Measurements from ENCODE around the gene REL. TPM values are rescaled to one million over a fixed set of nuclear protein-coding genes. Genes with fewer than 3 reads are reported as not detected.

Gene REL
- total RNA-seq, 2 donors from 2014 or later = 11.7 to 15.9 TPM

DNA sequence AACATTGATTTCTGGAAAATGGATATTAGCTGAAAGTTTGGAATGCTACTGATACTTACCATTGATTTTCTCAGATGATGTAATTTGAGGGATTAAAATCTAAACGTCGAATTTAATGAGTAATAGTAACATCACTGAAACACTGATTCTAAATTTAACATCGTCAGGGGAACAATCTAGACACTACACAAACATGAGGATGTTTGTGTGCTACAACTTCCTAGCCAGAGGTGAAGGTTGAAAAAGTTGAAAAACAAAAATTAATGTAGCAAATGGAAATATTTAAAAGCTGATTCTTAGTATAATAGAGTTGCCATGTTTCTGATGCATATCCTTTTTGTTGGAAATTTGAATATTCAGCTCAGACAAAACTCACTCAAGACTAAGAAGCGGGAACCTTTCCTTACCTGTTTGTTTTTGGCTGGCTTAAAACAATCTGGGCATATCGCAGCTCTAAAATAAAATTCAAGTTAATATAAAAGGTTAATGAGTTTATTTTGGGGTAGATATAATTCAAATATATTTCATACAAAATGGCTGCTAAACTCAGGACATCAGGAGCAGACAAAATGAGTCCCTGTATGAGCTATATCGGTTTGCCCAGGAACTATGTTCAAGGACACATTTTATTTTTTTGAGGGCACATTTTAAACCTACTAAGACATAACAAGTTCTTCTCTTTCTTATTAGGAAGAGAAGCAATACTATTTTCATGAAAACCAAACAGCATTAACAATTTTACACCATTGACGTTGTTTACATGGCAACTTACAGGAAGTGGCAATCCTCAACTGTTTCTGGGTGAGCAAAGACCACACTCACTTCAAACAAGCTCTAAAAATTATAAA is 83.5 kb downstream of the REL start:
- Mint-ChIP-seq H3K36me3 (ENCODE audit: low read depth) (no peaks in the 10 kb centered on the region), H3K4me3 (no peak overlapping the region), H3K27me3 (ENCODE audit: insufficient read depth) (no peaks in the 10 kb centered on the region), H3K27ac (no peak overlapping the region), H3K9me3 (no peaks in the 10 kb centered on the region), H3K4me1 (peaks cover 14% of the 10 kb centered on the region)
- Histone ChIP-seq H3K27me3 (ENCODE audit: control insufficient read depth, insufficient read depth, low read length, poor library complexity, severe bottlenecking) (no peaks in the 10 kb centered on the region), H3K36me3 (ENCODE audit: control insufficient read depth, insufficient read depth, low read length) (no peaks in the 10 kb centered on the region), H3K4me1 (ENCODE audit: control insufficient read depth, insufficient read depth, low read length) (peaks cover 4% of the 10 kb centered on the region), H3K9ac (ENCODE audit: extremely low read depth, low read length, poor library complexity, severe bottlenecking) (no peak overlapping the region), H3K4me3 (ENCODE audit: low read length) (no peak overlapping the region), H3K27ac (ENCODE audit: low read depth, low read length) (no peak overlapping the region), H3K9me3 (ENCODE audit: control insufficient read depth, low read length) (no peaks in the 10 kb centered on the region)
- 90 to 92% methylated on average over 4 to 6 of the region's 7 CpGs for WGBS, 2 experiments (ENCODE audit: insufficient coverage in 1 of 2, insufficient read length in 1 of 2)
- TF ChIP-seq, protein P1, sequence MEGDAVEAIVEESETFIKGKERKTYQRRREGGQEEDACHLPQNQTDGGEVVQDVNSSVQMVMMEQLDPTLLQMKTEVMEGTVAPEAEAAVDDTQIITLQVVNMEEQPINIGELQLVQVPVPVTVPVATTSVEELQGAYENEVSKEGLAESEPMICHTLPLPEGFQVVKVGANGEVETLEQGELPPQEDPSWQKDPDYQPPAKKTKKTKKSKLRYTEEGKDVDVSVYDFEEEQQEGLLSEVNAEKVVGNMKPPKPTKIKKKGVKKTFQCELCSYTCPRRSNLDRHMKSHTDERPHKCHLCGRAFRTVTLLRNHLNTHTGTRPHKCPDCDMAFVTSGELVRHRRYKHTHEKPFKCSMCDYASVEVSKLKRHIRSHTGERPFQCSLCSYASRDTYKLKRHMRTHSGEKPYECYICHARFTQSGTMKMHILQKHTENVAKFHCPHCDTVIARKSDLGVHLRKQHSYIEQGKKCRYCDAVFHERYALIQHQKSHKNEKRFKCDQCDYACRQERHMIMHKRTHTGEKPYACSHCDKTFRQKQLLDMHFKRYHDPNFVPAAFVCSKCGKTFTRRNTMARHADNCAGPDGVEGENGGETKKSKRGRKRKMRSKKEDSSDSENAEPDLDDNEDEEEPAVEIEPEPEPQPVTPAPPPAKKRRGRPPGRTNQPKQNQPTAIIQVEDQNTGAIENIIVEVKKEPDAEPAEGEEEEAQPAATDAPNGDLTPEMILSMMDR (conservative IDR thresholded peaks at IDR 0.05) = no peak
- DNase-seq = no peak

DNA sequence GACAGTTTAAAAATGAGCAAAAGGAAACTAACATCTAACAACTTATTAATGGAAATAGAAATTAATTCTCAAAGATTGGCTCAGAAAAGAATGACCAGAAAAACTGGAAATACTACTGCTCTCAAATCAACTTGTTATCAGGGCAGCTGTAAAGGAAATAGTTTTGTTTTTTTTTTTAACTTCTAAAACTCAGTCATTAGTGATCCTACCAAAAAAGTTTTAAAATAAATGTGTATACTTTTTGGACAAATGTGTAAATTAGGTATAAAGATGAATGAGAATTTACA is 84.1 kb downstream of the REL start:
- Histone ChIP-seq H3K9ac (ENCODE audit: extremely low read depth, low read length, poor library complexity, severe bottlenecking) (no peak overlapping the region), H3K4me3 (ENCODE audit: low read length) (no peak overlapping the region), H3K9me3 (ENCODE audit: control insufficient read depth, low read length) (no peaks in the 10 kb centered on the region), H3K36me3 (ENCODE audit: control insufficient read depth, insufficient read depth, low read length) (no peaks in the 10 kb centered on the region), H3K27me3 (ENCODE audit: control insufficient read depth, insufficient read depth, low read length, poor library complexity, severe bottlenecking) (no peaks in the 10 kb centered on the region), H3K27ac (ENCODE audit: low read depth, low read length) (no peak overlapping the region), H3K4me1 (ENCODE audit: control insufficient read depth, insufficient read depth, low read length) (peaks cover 4% of the 10 kb centered on the region)
- no peak for DNase-seq
- Mint-ChIP-seq H3K4me3 (no peak overlapping the region), H3K36me3 (ENCODE audit: low read depth) (no peaks in the 10 kb centered on the region), H3K9me3 (no peaks in the 10 kb centered on the region), H3K27ac (no peak overlapping the region), H3K27me3 (ENCODE audit: insufficient read depth) (no peaks in the 10 kb centered on the region), H3K4me1 (peaks cover 14% of the 10 kb centered on the region)
- TF ChIP-seq, protein P1 (conservative IDR thresholded peaks at IDR 0.05) = no peak

DNA sequence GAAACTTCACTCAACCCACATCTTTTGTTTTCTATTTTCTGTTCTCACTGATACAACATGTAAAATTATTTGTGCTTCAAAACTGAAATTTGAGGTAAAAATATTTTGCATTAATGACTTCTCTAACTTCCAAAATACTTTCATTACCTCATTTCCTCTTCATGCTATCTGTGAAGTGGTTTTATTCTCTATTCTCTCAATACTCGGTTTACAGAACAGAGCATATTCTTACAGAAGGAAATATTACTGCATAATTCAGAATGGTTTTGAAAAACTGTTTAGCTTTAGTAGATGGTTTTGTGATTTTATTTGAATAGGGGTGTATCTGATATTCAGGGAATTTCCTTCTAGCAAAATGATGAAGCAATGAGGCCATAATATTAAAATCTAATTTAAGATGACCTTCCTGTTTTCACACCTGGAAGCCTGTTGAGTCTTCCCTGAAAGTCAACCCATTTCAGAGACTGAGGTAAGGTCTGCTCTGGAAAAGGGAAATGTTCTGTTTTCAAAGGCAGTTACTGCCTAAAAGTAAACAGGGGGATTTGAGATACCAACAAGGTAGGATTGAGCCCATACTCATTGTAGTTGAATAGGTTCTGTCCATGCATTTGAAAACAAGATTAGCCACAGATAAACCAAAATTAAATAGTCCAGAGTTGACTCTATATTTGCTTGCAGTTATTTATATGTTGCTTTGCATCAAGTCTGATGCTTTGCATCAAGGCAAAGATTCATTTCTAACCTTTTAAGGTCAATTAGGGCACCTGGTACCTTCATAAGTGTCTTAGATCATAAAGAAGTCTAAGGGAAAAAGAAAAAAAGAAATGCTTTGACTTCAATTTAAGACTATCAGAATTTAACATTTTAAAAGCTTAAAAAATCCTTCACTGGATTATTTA is 85.4 kb downstream of the REL start:
- no peak overlapping the region for H3K4me3 Mint-ChIP-seq

More for the DNA sequence above, 85.4 kb downstream of the REL start:
- Mint-ChIP-seq H3K9me3 (no peaks in the 10 kb centered on the region), H3K36me3 (ENCODE audit: low read depth) (no peaks in the 10 kb centered on the region), H3K27me3 (ENCODE audit: insufficient read depth) (no peaks in the 10 kb centered on the region), H3K4me1 (peaks cover 14% of the 10 kb centered on the region), H3K27ac (no peak overlapping the region)
- WGBS, 2 experiments (ENCODE audit: insufficient coverage in 1 of 2, insufficient read length in 1 of 2) = no CpG with 5 or more reads among the region's 1 CpG
- H3K9ac ChIP-seq (ENCODE audit: extremely low read depth, low read length, poor library complexity, severe bottlenecking) = no peak overlapping the region
- TF ChIP-seq, protein P1 (conservative IDR thresholded peaks at IDR 0.05) = no peak
- peaks cover 4% of the 10 kb centered on the region for H3K4me1 ChIP-seq (ENCODE audit: control insufficient read depth, insufficient read depth, low read length)
- no peaks in the 10 kb centered on the region for H3K27me3 ChIP-seq (ENCODE audit: control insufficient read depth, insufficient read depth, low read length, poor library complexity, severe bottlenecking)
- no peak overlapping the region for H3K27ac ChIP-seq (ENCODE audit: low read depth, low read length)
- H3K36me3 ChIP-seq (ENCODE audit: control insufficient read depth, insufficient read depth, low read length) = no peaks in the 10 kb centered on the region
- no peak for DNase-seq
- H3K4me3 ChIP-seq (ENCODE audit: low read length) = no peak overlapping the region
- no peaks in the 10 kb centered on the region for H3K9me3 ChIP-seq (ENCODE audit: control insufficient read depth, low read length)
